ENCODE measurements around the gene KLHL42.

Gene KLHL42

GRCh38 chr12:27780612-27781408 is 777 bp downstream of the KLHL42 start:
- DNase-seq: no peak

GRCh38 chr12:27781680-27782079 is 1.6 kb downstream of the KLHL42 start:
- no peak for DNase-seq

DNA sequence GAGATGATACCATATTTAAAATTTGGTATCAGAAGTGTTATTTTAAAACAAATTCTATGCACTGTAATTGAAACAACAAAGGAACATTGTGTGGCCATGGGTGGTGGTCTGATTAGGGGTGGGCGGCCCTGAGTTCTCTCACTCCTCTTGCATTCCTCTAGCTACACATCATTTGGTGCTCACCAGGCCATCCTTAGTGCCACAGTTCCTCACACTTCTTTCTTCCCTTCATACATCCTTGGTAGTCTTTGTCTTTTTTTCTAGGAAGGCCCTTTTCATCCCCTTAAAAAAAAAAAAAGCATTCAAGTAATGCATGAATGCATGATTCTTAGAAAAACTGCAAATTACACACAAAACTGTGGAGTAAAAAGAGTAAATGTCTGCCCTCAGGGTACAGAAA is 2.4 kb downstream of the KLHL42 start:
- no peak for DNase-seq

DNA sequence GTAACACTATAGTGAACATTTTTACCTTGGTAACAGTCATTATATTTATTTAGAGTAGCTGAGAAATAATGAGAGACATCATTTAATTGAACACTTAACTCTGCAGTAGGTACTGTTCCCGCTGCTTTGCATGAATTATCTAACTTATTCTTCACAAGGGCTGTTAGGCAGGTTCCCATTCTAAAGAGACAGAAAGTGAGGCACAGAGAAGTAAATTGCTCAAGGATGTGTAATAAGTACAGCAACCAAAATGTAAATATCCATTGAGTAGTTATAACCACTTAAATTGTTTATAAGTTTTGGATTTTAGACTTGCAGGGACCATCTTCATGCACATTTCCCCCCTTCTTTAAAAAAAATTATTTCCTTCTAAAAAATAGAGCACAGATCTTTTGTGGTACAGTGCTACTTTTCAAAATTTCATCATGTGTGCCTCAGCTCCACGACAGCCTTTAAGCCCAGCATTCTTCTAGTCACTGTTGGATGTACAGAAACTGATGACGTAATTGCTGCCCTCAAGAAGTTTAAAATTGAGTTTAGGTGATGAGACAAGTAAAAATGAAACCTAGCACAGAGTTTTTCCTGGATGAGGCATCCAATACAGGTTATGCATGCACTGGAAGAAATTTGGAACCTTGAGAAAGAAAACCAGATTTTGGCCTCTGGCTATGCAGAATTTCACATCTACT is 6.0 kb downstream of the KLHL42 start:
- no peak for DNase-seq

- no peak for DNase-seq
Measured at GRCh38 chr12:27787559-27787958, 7.5 kb downstream of the KLHL42 start.

DNA sequence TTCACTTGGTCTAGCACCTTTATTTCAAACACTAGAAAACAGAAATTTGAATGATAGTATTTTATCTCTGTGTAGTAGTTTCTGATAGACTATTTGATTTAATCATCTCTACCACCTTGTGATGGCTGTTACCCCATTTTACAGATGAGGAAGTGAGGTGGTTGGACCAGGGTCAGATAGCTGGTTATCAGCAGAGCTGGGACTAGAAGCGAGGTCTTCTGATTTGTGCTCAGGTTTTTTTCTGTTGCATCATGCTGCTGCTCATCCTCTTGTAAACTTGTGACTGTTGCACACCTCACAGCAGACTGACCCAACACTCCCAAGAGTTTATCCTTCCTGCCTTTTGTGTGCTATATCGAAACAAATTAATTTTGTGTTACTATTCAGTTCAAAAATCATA is 10.1 kb downstream of the KLHL42 start:
- DNase-seq: no peak

DNA sequence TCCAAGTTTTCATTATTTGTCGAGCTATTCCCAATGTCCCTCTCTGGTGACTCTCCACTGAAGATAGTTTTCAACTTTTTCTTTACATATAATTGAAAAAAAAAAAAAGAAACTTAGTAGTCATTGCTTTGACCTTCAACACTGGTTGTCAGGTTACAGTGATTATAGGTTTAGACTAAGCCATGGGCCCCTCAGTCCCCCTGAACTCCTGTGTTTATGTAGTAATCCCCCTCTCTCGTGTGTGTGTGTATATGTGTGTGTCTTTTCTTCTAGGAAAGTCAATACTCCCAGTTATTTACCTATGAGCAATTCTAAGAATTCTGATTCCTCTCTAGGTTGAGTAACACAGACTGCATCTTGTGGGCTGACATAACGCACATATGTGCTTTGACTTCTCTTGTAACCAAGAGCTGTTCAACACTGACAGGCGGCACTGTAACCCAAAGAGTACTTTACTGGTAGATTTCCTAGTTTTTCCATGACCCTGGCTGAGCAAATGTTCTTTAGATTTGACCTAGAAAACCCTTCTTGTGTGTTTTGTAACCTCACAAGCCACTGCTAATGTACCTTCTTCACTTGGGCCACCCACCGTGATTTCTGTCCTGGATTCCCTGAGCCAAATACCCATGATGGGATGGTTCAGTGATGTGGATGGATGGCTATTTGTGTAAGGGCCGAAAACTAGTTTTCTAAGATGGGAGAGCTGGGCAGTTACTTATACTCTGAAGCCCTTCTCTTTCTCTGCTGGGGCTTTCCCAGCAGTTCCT is 15.0 kb downstream of the KLHL42 start:
- DNase-seq: no peak

GRCh38 chr12:27796128-27796527 is 16.1 kb downstream of the KLHL42 start:
- no peak for DNase-seq

DNA sequence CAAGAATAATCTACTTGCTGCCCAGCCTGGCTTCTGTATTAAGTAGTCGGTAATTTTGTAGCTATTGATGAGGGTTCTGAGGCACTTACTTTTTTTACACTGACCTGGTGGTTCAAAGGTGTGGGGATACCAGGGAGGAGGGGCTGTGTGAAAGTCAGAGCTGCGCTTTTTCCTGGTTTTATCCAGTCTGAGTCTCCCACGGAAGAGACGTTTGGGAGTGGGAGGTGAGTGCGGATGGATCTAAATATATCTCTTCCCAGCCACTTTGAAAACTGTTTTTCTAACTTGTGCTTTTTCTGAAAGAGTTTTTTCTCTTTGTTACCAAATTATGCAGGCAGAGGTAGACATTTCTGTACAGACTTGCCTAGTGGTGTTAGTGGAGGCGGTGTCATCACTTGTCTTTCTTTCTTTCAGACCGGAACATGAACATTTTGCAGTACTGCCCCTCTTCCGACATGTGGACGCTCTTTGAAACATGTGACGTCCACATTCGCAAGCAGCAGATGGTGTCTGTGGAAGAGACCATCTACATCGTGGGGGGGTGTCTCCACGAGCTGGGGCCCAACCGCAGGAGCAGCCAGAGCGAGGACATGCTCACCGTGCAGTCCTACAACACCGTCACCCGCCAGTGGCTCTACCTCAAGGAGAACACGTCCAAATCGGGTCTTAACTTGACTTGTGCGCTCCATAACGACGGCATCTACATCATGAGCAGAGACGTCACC is 17.4 kb downstream of the KLHL42 start:
- no peak for DNase-seq

DNA sequence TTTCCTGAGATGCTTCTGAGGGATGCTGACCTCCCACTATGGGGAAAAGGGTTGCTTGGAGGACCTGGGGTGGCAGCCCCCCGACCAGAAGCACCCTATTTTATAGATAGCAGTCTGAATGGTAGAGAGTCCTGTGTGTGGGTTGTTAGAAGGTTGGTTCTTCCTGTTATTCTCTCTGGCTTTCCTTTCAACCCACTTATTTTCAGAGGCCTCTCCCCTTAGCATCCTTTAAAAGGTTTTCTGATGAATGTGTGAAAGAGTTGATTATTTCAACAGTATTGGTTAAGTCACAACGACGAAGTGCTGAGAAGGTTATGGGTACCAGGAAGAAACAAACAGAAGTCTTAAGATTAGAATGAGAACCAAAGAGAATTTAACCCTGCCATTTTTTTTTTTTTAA is 20.8 kb downstream of the KLHL42 start:
- no peak for DNase-seq

DNA sequence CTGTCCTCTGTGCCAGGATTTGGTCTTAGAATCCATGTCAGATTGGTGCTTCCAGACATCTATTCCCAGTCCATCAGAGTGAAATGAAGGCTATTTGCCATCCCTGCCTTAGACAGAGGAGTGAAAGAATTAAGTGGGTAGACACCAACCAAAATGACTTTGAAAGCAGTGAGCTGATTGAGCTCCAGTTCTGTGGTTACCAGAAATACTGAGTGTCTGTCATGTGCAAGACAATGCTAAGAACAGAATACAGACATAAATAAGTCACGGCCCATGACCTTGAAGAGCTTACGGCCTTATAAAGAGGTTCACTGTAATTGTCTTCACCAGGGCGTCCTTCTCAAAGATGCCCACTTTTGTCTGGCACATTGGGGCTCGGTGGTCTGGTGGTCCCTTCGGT is 21.6 kb downstream of the KLHL42 start:
- DNase-seq: no peak

GRCh38 chr12:27802511-27802910 is 22.5 kb downstream of the KLHL42 start:
- no peak for DNase-seq

DNA sequence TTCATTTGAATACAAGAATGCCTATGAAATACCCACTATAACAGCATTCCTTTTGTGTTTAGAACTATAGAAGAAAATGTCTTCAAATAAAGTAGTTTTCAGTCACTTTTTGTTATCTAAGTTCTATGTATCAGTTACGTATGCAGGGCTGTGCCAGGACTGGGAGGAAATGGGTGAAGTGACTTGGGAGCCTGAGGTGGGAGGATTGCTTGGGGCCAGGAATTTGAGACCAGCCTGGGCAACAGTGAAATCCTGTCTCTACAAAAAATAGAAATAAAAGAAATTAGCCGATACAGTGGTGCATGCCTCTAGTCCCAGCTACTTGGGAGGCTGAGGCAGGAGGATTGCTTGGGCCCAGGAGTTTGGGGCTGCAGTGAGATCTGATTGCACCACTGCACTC is 22.9 kb downstream of the KLHL42 start:
- DNase-seq: no peak

- DNase-seq: no peak
Measured at GRCh38 chr12:27805238-27805637, 25.2 kb downstream of the KLHL42 start.

GRCh38 chr12:27806259-27806658 is 26.2 kb downstream of the KLHL42 start:
- no peak for DNase-seq

GRCh38 chr12:27807063-27807703 is 27.1 kb downstream of the KLHL42 start:
- DNase-seq: no peak

DNA sequence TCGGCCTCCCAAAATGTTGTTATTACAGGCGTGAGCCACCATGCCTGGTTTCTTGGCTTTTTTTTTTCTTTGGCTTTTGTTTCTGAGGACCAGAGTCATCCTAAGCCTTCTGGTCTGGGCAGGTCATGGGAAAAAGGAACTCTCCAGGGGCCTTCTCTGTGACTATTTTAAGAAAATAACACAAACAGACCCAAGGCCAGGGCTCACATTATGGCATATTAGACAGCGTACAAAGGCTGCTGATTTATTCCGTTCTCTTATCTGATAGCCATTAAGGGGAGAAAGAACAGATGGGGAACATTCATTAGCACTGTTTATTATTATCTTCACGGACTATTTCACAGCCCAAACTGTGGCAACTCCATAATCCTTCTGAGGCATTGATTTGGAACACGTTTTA is 28.8 kb downstream of the KLHL42 start:
- peak; percentile 73 for DNase-seq

- DNase-seq: no peak
Measured at GRCh38 chr12:27810756-27811155, 30.7 kb downstream of the KLHL42 start.

DNA sequence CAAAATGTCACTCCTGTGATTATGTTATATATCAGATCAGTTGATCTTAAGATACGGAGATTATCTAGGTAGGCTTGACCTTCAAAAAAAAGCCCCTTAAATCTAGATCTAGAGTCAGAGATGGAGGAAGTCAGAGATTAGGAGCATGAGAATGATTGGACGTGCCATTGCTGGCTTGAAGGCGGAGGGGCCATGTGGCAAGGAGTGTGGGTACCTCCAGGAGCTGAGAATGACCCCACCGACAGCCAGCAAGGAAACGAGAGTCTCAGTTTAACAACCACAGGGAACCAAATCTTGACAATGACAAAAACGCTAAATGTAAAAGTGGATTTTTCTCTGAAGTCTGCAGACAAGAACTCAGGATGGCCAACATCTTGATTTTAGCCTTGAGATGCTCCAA is 32.5 kb downstream of the KLHL42 start:
- no peak for DNase-seq

DNA sequence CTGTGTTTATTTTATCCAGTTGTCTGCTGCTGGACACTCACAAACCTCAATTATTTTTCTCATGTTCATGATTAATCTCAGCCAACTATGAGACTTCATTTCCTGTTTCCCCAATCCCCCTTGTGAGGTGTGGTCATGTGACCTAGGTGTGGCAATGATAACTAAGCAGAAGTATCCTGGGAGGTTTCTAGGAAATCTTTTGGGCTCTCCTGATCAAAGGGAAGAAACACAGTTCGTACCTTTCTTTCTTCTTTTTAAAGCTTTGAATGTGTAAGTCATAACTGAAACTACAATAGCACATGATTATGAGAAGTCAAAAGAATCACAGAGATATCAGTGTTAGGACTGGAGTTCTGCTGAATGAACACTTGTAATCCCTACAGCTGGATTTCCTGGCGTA is 34.4 kb downstream of the KLHL42 start:
- DNase-seq: no peak

GRCh38 chr12:27814851-27815591 is 35.0 kb downstream of the KLHL42 start:
- DNase-seq: no peak

DNA sequence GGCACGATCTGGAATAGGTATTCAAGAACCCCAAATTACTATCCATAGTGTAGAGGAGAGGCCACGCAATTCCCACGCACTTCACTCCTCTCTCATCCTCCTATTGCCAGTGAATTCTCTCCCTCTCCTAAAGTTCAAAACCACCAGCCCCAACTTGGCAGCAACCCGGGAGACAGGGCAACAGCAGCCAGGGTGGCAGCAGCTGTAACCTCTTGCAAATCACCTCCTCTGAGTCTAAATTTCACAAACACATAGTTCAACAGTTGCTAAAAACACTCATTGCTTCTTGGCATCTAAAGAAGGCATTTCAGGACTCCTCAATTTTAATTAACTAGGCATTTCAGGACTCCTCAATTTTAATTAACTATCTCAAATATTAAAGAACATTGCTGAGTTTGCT is 37.7 kb downstream of the KLHL42 start:
- no peak for DNase-seq
